NCI-H146 treated with DMSO at 0.1 percent for 48 hours (cell line): ENCODE results near the gene NME3.
"Not testable (repeated sequence)": the region's sequence is repeated elsewhere in the genome, so short reads cannot be mapped to it uniquely, and the experiment has no call there.

ENCODE experiments used
- DNase-seq: peaks from one replicate; lab custom pipeline; 2025; ENCODE audit not compliant: unreplicated experiment; lab: John Stamatoyannopoulos, UW

NME3 gene

DNA sequence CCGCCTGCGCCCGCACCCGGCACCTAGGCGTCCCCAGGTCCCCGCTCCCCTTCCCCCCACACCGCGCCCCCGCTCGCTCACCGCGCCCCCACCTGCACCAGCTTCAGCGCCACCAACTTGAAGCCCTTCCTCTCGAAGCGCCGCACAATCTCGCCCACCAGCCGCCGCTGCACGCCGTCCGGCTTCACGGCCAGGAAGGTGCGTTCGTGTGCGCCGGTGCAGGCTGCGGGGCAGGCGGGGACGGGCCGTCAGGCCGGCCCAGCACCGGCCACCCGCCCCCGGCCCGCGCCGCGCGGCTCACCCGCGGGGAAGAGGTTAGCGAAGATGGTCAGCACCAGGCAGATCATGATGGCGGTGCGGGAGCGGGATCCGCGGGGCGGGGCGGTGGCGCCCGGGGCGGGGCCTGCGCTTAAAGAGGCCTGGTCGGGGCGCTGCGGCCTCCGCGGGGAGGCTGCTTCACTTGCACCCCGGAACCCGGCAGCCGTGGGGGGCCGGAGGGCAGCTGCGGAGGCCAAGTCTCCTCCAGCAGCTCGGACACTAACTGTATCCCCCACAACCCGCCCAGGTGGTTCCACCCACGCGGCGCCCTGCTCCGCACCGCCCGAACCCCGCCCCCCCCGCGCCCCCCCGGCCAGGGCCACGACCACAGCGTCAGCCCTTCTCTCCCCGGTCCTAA is at the start of gene NME3:
Gene NME3, minus strand, starts transcription at position 356 of the 676 bp plus-strand sequence. Its CDS starts 9 bp downstream, at position 347.
- peak; percentile 34 for DNase-seq

DNA sequence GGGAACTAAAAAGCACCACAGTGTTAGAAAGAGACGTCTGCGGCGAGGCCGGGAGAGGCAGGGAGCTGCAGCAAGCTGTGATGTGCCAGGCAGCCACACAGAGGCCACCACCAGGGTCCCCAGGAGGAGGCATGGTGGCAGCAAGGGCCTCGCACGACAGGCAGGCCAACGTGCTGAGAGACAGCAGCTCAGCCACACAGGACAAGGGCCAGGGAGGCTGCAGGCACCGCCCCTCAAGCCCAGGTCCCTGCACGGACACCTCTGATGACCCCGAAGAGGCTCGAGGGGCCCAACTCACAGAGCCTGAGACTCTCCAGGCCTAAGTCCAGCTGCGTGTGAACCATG is 49.6 kb upstream of the NME3 start:
- no peak for DNase-seq

DNA sequence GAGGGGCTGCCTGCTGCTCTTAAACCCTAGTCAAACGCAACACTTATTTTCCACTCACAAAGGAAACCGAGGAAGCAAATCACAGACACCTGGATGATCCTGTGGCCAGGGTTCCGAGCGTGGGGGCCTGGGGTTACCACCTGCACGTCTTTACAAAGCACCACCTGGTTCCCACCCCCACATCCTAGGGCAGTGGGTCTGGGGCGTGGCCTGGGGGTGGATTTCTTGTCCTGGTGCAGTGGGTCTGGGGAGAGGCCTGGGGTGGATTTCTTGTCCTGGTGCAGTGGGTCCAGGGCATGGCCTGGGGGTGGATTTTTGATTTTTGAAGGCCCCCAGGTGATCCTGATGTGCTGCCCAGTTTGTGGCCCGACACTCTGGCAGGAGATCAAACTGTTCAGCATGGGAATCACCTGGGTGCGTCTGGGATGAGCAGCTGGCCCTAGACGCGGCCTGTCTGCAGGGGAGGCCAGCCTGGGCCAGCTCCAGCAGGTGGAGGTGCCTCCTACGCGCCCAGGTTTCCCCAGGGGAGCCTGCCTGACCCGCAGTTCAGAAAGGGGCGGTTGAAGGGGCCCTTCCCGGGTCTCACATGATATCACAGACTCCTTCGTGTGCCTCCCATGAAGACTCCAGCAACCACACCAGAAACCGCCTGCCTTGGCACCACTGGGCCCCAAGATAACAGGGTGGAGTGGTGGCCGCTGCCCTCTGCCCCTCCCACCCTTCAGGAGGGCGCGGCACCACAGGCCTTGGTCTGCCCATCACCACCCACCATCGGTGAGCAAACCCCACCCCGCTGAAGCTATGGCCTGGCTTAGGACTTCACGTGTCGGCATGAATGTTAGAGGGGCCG is 49.0 kb upstream of the NME3 start:
- DNase-seq, result no peak

DNA sequence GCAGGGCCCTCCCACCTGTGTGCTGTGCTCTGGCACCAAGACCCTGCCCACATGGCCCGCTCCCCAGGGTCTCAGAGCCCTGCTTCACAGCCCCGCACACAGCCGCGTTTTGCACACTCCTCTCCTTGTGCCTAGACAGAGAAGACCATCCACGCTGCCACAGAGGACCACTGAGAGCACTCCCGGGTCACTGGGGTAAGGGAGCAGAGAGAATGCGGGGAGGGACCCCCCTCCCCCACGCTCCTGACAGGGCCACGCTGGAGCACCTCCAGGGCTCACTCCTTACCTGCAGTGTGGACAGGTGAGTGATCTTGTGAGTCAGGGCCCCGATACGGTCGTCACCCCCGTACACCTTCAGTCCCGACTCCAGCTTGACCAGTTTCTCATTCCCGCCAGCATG is 48.3 kb upstream of the NME3 start:
- no peak for DNase-seq

DNA sequence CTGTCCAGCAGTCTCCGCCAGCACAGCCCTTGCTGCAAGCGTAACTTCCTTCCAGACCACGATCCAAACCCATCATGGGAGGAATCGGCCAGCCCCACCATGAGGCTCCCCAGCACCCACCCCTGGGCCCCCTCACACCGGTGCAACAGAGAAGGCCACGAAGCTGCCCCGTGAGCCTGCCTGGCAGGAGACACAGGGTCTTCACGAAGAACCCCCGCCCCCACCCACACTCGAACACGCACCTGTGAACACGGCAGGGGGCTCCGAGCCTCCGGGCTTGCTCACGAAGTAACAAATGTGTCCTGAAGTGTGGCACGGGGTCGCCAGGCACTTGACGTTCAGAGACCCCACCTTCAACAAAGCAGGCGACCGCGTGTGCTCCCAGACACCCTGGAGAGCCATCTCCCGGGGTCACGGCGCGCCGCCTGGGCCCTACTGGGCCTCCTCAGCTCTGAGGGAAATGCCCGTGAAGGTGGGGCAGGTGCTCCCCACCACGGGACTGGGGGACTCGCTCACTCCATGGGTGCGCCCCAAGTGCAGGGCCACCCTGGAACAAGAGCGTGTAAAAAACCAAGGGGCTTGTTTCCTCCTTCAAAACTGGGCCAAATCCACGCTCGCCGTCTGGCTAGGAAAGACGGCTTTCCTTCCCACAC is 47.7 kb upstream of the NME3 start:
- DNase-seq, result no peak

DNA sequence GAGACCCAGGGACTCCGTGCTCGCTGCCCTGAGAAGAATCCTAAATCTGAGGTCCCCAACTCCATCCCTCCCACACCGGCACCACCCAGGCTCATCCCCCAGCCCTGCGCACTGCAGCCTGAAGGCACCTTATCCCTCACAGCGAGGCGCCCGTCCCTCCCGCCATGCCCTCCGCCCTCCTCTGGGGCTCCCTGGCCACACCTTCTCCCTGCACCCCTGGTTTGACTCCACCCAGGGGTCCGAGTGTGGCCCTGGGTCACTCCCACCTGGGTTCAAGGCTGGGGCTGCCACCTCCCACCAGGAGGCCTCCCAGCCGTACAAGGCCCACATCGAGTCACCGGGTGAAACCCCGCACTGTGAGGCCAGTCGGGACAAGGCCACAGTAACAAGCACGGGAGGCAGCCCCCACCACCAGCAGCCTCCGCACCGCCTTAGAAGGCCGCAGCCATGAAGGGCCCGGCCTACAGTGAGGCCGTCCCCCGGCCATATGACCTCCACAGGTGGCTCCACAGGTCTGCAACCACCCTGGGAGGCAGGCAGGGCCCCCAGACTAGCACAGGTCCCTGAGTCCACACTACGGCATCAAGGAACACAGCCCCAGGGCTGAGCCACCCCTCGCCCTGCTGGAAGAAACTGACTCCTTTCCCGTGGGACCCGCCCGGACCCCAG is 47.0 kb upstream of the NME3 start:
- DNase-seq, result no peak

DNA sequence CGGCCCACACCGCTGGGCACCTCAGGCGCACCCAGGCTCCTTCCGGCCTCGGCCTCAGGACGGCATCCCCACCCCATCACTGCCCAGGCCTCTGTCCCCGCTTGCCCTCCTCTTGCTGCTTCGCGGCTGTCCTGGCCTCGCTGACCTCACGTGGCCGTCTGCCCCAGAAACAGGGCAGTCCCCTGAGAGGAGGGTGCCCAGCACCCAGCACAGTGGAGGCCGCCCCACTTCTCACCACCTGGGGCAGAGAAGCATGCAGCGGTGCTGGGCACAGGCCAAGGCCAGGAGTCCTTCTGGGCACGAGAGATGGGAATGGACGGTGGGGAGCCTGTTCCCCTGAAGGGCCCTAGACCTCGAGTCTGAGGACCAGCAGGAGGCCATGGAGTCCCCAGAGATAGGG is 46.4 kb upstream of the NME3 start:
- no peak for DNase-seq

DNA sequence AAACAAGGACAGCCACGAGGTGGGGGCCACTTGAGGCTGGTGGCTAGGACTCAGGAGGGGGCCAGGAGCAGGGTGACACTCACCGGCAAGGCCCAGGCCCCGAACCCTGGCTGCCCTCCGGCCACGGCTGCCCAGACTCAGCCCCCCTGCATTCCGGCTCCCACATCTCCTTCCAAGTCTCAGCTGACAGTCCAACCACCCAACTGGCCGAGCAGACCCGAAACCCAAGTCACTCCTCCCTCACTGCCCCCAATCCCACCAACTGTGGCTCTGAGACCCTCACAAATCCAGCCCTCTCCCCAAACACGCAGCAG is 45.9 kb upstream of the NME3 start:
- DNase-seq, result no peak

DNA sequence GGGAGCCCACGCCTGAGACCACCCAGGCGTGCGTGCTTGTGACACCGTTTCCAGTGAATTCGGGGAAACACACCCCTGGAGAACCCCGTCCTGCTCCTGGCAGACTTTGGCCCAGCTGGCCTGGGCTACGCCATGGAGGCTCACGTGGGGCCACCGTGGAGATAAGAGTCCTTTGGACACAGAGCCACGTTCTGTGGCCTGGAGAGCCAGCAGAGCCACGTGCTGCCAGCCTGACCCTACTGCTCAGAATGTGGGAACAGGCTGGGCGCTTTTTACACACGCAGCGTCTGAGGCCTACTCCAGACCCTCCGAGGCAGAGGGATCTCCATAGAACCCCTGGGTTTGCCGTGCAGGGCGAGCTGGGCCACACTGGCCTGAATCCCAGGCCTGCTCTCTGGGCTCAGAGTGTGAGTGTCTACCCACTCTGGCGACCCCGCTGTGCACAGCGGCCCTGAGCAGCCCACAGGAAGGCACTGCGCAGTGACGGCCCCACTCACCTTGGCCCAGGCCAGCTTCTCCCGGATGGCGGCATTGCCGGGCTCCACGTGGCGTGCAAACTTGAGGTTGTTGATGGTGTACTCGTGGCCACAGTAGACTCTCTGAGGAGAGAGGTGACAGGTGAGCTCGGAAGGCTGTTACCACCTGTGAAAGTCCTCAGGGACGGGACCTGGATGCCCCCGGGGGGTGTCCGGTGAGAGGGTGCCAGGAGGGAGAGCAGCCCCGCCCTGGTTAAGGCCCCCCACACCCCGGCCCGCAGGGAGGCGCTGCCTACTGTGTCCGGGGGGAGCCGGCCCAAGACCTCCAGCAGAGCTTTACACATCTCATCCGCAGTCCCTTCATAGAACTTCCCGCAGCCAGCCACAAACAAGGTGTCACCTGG is 45.3 kb upstream of the NME3 start:
- no peak for DNase-seq

DNA sequence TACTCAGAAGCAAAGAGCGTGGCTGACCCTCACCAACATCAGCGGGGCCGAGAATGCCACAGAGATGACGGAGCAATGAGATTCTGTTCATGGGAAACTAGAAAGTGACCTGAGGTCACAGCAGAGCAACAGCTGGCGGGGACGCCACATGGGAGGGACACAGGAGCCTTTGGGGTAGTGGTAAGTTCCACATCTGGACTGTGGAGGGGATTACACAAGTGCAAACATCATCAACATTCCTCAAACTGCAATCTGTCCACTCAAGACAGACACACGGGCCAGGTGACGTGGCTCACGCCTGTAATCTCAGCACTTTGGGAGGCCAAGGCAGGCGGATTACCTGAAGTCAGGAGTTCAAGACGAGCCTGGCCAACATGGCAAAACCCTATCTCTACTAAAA is 44.1 kb upstream of the NME3 start:
- DNase-seq, result no peak

DNA sequence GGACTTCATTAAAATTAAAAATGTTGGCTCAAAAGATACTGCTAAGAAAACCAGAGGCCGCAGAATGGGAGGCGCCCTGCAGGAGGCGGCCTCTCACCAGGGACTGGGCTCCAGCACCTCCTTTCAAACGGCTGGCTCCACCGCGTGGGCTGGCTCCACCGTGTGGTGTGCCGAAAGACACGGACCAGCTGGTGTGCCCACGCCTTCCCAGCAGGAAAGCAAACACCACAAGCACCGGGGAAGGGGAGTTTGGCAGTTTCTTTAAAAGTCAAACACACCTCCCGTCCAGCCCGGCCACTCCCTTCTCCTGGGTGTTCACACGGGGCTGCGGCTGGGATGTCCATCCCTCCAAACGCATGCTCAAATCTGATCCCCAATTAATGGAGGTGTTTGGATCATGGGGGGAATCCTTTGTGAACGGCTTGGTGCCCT is 41.4 kb upstream of the NME3 start:
- DNase-seq, result peak; percentile 82

DNA sequence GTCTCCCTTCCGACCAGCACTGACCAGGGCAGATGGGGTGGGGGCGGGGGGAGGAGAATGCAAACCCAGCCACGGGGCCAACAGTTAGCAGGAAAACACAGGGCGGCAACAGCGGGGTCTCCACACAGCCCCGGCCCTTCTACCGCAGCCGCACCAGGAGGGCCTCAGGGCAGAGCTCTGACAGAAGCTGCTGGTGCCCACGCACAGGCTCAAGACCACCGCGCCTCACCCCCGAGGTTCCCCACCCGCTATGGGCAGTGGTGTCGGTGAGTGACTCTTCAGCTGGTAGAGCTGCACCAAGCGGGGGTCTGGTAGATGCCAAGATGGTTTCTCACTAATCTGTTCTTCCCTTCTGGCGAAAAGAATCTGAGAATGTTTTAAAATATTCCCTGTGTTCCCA is 39.2 kb upstream of the NME3 start:
- DNase-seq, result no peak

DNA sequence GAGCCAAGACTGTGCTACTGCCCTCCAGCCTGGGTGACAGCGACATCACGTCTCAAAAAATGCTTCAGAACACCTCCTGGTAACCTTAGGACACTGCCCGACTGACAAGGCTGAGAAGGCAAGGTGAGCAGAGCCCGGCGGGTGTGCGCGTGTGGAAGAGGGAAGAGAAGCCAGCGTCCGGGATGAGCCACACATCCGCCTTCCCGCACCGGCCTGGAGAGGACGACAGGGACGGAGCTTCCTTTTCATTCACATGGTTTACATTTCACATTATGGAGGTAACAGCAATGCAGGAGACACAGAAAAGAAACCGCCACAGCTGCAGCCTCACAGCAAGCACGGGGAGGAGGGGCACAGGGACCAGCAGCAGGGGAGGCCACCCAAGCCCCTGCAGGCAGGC is 38.8 kb upstream of the NME3 start:
- no peak for DNase-seq

DNA sequence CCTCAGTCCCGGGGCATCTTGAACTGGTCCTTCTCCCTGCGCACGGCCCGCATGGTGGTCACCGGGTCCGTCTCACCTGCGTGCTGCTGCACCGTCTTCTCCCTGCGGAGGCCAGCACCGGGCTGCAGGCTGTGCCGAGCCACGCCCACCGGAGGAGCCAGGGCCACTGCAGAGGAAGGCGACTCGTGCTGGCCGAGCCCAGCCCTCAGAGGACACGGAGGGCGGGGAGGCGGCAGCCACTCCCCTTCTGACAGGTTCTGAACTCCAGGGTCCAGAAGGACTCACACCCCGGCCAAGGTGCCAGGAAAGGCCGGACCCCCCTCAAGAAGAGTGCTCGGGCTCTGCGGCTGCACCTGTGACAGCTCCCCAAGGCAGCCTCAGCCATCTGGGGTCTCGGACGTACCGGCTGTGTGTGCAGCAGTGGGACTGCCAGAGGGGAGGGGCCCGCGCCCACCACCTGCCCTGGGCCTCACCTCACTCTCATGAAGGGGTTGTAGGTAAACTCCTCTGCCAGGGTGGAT is 38.0 kb upstream of the NME3 start:
- DNase-seq, result no peak

DNA sequence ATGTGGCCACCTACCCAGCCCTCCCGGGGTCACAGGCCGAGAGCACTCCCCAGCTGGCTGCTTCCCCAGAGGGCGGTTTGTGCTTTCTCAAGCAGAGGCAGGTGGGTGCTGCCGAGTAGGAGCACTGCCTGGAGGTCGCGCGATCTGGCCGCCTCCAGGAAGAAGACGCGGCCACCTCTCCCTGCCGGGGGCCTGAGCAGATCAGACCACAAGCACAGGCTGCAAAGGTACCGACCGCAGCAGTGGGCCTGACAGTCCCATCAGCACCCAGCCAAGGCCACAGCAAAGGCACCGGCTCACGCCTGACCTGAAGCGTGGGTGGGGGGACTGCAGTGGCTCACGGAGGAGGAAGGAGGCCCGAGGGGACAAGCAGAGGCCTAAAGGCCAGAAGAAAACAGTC is 37.3 kb upstream of the NME3 start:
- DNase-seq, result no peak

DNA sequence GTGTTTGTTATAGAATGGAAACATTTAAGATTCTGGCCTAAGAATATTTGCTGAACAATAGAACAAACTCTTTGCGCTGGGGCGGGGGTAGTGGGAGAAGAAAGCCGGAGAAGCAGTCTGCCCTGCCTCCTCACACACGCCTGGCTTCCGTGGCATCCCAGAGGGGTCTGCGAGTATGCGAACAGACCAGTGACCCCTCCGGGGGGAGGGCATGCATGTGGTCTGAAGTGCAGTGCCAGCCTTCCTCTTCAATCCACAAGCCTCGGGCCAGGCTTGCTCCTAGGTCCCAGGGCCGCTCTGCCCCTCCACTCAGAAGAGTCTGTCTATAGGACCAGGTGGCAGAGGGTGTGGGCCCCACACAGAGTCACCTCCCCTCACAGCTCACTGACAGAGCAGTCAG is 36.3 kb upstream of the NME3 start:
- DNase-seq, result no peak

DNA sequence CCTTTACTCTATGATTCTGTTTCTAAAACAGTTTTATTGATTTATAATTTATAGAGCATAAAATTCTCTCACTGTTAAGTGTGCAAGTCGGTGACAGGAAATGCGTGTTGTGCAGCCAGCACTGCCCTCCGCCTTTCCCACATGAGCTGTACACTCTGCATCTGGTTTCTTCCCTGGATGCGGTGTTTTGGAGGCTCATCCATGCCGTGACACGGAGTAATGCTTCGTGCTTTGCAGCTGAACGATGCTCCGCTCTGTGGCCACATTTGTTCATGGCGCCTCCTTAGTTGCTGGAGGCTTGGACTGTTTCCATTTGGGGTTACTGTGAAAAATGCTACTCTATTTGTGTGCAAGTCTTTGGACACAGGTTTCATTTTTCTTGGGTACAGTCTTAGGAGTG is 29.4 kb upstream of the NME3 start:
- DNase-seq, result no peak

DNA sequence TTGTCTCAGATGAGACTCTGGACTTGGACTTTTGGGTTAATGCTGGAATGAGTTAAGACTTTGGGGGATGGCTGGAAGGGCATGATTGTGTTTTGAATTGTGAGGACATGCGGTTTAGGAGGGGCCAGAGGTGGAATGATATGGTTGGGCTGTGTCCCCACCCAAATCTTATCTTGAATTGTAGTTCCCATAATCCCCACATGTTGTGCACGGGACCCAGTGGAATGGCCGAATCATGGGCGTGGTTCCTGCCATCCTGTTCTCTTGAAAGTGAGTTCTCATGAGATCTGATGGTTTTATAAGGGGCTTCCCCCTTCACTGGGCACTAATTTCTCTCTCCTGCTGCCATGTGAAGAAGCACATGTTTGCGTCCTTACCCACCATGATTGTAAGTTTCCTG is 27.9 kb upstream of the NME3 start:
- DNase-seq, result not testable (repeated sequence)

DNA sequence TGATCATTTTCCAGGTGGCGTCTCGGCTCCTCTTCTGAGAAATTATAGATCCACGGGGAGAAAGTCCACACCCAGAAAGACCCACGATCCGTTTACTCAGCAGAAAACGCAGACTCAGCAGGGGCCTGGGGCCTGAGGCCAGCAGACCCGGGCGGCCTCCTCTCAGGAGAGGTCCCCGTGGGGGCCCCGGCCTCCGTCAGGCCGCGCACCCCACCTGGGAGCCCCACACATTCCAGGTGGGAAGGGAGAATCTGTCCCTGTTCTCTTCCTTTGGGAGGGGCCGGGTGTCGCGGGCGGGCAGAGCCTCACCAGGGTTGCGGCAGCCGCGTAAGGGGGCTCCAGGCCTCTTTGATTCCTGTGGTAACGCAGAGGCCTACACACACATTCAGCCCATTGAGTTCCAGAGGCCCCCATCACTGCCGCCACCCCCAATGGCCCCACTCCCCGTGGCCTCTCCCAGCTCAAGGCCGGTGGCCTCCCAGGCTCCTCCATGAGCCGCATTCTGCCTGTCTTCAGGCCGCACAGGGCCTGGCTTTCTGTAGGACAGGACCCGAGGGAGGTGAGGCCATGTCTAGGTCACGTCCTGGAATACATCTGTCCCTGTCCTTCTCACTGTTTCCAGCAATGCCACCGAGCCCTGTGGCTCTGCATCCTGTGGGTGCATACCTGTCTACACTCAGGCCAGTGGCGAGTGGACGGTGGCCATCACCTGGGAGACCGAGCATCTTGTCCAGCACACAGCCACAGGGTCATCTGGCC is 23.7 kb upstream of the NME3 start:
- DNase-seq, result no peak
